ENCODE data around the gene AGAP1.

AGAP1 gene

GRCh38 chr2:235827585-235827992, 333.7 kb downstream of the AGAP1 start:
- no peak for DNase-seq

GRCh38 chr2:235829726-235830125, 335.9 kb downstream of the AGAP1 start:
- no peak for DNase-seq

DNA sequence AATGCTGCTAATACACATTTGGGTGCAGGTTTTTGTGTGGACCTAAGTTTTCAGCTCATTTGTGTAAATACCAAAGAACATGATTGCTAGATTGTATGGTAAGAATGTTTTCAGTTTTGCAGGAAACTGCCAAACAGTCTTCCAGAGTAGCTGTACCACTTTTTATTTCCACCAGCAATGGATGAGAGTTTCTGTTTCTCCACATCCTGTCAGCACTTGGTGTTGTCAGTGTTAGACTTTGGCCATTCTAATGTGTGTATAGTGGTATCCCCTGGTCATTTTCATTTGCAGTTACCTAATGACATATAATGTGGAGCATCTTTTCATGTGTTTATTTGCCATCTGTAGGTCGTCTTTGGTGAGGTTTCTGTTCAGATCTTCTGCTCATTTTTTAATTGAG, 337.9 kb downstream of the AGAP1 start:
- DNase-seq, result no peak

GRCh38 chr2:235832941-235833340, 339.1 kb downstream of the AGAP1 start:
- no peak for DNase-seq

DNA sequence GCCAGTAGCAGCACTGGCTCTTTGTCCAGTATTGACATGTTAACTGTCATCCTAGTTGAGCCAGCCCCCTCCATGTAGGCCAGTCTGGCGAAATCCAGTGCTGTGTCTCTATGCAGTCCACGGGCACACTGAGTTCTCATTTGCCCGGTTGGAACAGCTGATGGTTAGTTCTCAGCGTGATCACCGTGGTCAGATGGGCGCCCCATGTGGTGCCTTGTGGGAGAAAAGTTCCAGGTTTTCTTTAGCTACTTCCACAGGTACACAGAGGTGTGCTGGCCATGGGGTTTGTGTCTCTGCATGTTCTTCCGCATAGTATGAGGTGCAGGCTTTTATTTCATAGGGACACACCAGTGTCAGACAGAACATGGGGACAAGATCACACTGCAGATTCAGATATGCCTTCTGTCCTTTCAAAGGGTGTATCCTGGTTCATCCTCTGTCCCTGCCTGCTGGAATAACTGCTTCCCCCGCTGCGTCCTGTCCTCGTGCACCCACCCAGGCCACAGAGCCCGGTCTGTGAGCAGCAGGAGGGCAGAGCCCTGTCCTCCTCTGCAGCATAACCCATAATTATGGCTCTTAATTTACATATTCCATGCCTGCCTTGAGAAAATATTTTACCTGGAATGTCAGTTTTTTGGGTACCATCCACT, 340.3 kb downstream of the AGAP1 start:
- no peak for DNase-seq

- no peak for DNase-seq
These were observed 340.9 kb downstream of the AGAP1 start for GRCh38 chr2:235834781-235835180.

DNA sequence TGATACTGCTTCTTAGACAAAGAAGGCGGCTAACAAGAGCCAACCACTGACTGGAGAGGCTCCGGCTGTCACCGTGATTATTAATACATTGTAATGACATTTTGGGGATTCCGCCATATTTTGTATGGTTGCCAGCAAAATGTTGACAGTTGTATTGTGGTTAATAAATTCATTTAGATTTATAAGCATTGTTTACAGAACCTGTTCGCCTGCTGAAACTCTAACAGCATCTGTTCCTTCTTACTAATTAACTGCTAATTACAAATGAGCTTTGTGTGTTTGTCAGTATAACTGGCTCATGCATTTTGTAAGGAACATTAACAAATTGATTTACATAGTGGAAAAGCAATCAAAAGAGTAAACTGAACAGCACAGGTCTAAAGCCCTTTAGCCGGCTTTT, 342.0 kb downstream of the AGAP1 start:
- DNase-seq, result no peak

DNA sequence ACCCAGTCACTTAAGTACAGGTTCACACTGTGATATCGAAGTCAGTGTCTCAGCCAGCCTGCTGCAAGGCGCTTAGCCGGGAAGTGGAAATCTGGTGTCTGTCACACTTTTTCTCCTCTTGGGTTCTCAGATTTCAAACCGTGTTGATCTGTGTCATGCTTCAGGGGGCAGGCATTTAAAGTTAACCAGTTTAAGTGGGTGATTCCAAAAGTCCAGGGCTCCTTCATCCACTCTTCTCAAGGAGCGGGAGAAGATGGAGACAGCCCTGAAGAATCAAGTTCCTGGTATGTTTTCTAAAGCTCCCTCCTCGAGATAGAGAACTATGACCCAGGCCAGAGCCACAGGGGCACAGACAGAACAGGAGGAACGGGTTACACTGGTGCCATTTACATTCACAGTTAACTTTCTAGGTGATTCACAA, 342.7 kb downstream of the AGAP1 start:
- DNase-seq, result no peak

DNA sequence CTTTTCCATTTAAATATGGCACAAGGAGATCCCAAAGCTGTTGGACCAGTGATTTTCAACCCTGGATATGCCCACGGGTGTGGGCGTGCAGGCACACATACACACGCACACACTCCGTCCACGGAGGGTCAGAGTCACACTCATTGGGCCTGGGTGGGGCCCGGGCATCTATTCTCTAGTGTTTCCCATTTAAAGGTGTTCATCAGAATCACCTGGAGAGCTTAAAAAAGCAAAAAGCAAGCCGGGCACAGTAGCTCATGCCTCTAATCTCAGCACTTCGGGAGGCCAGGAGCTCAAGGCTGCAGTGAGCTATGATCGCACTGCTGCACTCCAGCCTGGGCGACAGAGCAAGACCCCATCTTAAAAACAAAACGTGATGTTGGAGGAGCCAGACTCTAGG, 345.4 kb downstream of the AGAP1 start:
- DNase-seq, result no peak

GRCh38 chr2:235839974-235840373, 346.1 kb downstream of the AGAP1 start:
- DNase-seq, result no peak

- no peak for DNase-seq
These were observed 348.0 kb downstream of the AGAP1 start for GRCh38 chr2:235841863-235842262.

- DNase-seq, result no peak
These were observed 349.1 kb downstream of the AGAP1 start for GRCh38 chr2:235842941-235843340.

- peak; percentile 49 for DNase-seq
These were observed 349.9 kb downstream of the AGAP1 start for GRCh38 chr2:235843591-235844395.

GRCh38 chr2:235844561-235844960, 350.7 kb downstream of the AGAP1 start:
- no peak for DNase-seq

DNA sequence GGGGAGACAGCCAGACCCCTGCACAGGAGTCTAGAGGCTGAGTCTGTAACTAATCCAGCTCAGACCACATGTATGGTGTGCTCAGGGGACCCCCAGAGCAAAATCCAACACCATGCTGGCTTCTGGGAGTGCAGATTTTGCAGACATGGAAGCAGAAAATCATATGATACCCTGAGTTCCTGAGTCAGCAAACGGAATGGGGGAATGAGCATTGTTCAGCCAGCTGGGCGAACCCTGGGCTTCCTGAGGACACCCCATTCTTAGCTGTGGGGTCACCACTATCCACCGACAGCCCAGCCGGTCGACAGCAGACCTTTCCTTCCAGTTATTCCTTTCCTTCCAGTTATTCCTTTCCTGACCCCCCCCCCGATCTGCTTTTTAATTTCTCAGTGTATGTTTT, 351.4 kb downstream of the AGAP1 start:
- no peak for DNase-seq

GRCh38 chr2:235847576-235847975, 353.7 kb downstream of the AGAP1 start:
- DNase-seq, result no peak

- no peak for DNase-seq
These were observed 354.2 kb downstream of the AGAP1 start for GRCh38 chr2:235848055-235848454.

GRCh38 chr2:235848946-235849345, 355.1 kb downstream of the AGAP1 start:
- no peak for DNase-seq

DNA sequence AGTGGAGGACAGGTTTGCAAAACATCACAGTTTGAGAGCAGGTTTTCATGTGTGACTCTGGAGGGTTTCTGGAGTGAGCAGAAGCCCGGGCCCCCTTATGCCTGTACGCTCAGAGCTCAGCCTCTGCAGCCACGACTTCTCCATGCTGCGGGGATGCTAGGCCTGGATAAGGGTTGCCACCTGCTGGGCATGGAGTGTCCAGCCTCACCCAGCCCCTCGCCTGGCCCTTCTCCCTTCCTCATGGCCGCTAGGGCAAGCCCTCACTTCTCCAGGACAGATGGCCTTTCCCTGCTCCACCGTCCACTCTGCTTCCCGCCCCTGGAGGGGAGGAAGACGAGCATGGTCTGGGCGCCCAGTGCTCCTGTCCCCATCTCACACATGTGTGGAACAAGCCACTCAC, 355.6 kb downstream of the AGAP1 start:
- no peak for DNase-seq

DNA sequence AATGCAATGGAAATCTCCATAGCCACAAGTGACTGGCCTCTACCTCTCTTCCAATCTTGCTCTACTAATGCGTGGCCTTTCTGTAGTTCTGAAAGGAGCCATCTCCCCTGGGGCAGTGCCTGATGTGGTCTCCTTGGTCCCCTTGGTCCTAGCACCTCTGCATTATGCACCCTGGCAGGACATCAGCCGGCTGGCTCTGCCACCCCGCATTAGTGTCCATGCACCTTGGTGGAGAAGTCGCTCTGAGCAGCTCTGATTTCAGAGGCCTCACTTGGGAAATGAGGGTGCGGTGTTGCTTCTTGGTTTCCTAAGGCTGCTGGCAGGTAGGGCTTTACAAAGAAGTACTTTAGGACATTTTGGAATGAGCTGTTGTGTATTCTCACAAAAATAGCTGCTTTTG, 356.4 kb downstream of the AGAP1 start:
- DNase-seq, result no peak

DNA sequence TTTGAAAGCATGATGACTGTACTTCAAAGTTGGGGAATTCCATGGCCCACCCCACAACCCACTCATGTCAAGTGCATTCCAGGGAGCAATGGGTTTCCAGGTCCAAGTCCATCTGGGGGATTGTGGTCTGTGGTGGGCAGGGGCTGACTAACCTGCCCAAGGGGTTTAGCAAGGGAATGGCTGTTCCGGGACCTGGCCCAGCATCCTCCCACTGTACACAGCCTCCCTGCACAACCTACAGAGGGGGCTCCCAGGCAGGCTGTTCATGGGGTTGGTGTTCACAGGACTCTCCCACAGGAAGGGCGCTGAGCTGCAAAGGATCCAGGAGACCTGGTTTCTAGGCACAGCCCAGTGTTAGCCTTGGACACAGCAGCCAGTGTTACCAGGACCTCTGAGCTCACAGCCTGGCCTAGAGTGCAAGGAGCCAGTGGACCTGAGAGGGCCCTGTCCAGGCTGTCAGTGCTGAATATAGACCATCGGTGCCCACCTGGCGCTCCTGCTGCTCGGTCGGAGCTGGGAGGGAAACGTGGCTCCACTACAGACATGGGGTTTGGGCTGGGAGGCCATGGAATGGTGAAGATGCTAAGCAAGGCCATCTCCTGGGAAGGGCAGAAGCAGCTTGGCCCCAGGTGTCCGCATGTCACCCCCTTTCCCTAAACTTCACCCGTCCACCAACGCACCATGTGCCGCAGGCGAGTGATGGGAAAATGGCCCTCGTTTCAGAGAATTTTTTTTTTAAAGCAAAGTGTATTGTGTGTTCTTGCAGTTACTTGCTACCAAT, 357.1 kb downstream of the AGAP1 start:
- no peak for DNase-seq

DNA sequence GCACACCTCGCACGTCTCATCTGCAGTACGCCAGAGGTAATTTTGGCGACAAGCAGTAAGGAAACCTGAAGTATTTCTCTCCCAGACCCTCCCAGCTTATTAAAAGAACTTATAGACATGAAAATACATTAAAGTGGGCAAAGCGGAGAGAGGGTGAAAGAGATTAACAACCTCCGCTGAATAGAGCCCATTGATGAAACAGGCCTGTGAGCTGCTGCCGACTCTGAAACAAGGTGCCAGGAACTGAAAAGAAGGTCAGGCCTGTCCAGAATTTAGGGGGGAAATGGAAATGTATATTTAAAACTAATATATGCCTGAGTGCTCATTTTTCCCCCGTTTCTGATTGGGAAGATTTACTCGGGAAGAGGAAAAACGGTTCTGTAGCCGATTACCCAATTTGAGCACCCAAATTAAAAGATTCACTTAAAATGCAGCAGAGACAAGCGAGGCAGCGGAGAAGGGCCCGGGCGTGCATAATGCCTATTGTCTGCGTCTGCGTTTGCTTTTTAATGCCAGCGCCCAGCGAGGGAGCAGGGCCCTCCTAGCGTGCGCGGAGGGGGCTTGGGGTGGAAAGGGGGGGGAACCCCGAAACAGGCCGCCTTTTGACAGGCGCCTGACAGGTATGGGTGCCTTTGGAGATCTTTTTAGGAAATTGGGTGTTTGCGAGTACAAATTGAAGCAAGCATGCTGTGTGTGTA, 358.1 kb downstream of the AGAP1 start:
- peak; percentile 38 for DNase-seq

GRCh38 chr2:235852526-235852920, 358.7 kb downstream of the AGAP1 start:
- DNase-seq, result no peak
